Endometrium (tissue), 2 donors: Measurements from ENCODE around the gene TRIM49D1.
"Not testable (repeated sequence)": the region's sequence is repeated elsewhere in the genome, so short reads cannot be mapped to it uniquely, and the experiment has no call there.

Experiments
- FAIRE-seq: peaks from 2 replicates; lab custom pipeline; 2012; peaks lifted over from hg19 to GRCh38; lab: Jason Lieb, UNC
- donor health status: control.
- donor health status: control.

Gene TRIM49D1

GRCh38 chr11:89922195-89922660, at the start of gene TRIM49D1:
TRIM49D1 (minus strand) TSS chr11:89922245; CDS start chr11:89917710, 4,535 bp downstream.
- no peak for FAIRE-seq

DNA sequence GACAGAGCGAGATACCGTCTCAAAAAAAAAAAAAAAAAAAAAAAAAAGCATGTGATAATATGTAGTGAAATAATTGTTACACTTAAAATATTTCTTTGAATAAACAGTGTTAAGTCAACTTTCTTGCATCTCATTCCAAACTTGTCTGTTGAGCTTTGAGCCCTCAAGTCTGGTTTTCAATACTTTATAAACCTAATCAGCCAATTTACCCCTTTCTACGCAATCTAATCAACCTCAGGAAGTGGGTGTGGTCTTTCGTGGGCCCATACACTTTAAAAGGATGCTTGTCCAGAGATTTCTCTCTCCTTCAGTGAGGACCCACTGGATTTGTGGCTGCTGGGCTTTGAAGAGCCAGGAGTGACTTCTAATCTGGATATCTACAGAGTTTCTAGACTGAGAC, 43.7 kb upstream of the TRIM49D1 start, which contains the start of gene TRIM64:
Gene TRIM64, plus strand, starts transcription at position 301 of the 400 bp plus-strand sequence. CDS start 2,467 bp downstream, outside the sequence.
- not testable (repeated sequence) for FAIRE-seq

DNA sequence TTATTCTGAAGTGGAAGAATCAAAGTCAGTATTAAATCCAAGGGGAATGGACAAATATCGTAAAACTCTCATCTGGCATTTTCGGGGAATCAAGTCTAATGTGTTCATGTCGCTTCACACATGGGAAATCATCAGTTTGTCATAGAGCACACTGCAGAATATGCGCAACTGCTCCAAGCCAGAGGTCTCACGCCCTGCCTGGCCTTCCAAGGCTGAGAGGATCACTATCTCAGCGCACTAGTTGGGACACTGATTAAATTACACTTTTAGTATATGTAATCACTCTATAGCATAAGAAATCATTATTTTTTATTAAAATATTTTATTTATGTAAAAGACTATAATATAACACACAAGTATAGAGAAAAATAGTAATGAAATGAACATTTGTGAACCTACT, 38.8 kb upstream of the TRIM49D1 start:
- FAIRE-seq: not testable (repeated sequence)

DNA sequence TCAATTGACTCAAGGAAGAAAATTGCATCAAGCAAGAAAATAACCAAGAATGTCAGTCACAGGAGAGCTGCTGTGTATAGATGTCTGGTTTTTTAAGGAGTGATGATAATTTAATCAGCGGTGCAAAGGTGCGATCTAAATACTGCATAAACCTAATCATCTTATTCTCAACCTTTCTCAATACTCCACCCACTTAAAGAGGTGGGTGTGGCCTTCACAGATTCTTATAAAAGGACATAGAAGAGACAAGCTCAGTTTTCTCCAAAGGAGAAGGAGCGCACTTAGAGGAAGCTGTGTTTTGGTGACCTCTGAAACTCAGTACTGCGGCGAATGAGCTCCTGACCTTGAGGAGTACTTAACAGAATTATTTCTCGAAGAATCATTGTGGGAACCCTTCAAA, 1.7 kb upstream of the TRIM49D1 start, which contains the start of gene TRIM49D2:
Gene TRIM49D2, plus strand, starts transcription at position 301 of the 400 bp plus-strand sequence. CDS start 2,698 bp downstream, outside the sequence.
- FAIRE-seq: not testable (repeated sequence)

DNA sequence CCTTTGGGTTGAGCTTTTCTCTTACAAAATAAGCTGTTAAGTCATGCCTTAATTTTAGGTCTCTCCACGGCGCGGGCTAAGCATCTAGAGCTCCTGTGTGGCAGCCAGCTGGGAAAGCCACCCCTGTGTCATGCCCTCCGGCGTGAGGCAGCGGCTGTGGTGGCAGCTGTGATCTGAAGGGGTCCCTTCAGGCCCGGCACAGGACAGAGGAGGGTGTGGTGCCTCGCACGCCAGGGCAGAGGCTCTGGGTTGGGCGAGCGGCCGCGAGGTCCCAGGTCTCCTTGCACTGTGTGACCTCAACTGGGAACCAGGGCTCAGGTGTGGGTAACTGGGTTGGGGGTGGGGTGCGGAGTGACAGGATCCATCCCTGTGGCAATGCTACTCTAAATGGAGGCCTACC, 21.2 kb downstream of the TRIM49D1 start:
- not testable (repeated sequence) for FAIRE-seq

DNA sequence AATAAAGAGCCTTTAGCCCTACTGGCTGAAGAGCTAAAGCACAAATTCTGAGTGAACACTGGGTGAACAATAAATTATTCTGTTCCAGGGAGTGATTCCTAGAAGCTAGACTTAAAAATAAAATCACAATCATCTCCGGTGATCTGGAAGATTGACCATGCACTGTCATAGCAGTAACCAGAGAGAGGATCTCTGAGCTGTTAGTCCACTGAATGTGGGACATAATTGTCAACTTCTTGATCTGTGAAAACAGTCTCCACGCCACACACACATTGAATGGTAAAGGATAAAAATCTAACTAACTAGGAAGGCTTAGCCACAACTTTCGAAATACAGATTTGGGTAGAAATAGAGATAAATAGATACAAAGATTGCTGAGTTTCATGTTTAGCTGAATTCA, 28.8 kb downstream of the TRIM49D1 start:
- not testable (repeated sequence) for FAIRE-seq

- FAIRE-seq: not testable (repeated sequence)
Observed at GRCh38 chr11:89877511-89877910, 44.5 kb downstream of the TRIM49D1 start.

GRCh38 chr11:89872588-89872987, 49.5 kb downstream of the TRIM49D1 start:
- not testable (repeated sequence) for FAIRE-seq

GRCh38 chr11:89865223-89865622, 56.8 kb downstream of the TRIM49D1 start:
- FAIRE-seq: not testable (repeated sequence)

GRCh38 chr11:89863906-89864704, 57.9 kb downstream of the TRIM49D1 start:
- FAIRE-seq: not testable (repeated sequence)
